Stimulated activated CD8-positive, alpha-beta memory T cell treated with anti-CD3 and anti-CD28 coated beads, Interleukin-7, amount 100 ng/mL, for 1 hour (primary cell): Measurements from ENCODE around the gene TYMS.
"Not testable (repeated sequence)": the region's sequence is repeated elsewhere in the genome, so short reads cannot be mapped to it uniquely, and the experiment has no call there.

ENCODE experiments used
- DNase-seq, 2 donors: peaks; one replicate each; pipeline ENCODE4 v3.0.0-alpha.2; 2020; ENCODE audit warnings: low read depth in 2 of 2

The TYMS gene

DNA sequence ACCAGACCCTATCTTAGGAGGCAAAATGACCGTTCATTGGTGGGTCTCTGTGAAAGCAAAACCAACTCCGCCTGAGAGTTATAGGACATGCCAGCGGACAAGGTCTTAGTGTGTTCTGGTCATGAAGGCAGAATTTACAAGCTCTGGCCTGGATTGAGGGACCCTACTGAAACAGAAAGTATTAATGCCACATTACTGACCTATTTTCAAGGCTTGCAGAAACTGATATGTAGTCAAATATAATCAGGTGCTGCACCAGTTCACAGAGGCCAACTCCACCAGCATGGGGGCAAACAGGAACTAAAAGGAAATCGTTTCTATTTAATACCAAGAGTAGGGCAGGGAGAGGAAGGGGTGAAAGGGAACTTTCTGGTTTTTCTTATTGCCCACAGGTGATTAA lies 19.7 kb downstream of the TYMS start:
- no peak for DNase-seq

DNA sequence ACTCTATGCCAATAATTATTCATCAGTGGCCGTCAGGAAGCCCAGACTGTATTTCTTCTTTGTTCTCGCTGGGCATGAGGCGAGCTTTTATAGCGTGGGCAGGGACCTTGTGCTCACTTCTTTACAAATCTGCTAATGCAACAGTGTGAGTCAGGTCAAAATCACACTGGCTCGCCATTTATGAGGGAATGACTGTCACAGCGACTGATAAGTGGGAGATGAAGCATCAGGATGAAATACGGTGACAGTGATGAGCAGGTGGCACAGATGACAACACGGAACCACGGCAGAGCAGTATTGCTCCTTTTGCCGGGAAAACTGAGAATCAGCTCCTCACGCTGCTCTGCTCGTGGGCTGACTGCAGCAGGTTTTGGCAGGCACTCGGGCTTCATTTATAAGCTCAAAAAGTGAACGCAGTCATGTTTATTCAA lies 20.5 kb downstream of the TYMS start:
- DNase-seq, result no peak

DNA sequence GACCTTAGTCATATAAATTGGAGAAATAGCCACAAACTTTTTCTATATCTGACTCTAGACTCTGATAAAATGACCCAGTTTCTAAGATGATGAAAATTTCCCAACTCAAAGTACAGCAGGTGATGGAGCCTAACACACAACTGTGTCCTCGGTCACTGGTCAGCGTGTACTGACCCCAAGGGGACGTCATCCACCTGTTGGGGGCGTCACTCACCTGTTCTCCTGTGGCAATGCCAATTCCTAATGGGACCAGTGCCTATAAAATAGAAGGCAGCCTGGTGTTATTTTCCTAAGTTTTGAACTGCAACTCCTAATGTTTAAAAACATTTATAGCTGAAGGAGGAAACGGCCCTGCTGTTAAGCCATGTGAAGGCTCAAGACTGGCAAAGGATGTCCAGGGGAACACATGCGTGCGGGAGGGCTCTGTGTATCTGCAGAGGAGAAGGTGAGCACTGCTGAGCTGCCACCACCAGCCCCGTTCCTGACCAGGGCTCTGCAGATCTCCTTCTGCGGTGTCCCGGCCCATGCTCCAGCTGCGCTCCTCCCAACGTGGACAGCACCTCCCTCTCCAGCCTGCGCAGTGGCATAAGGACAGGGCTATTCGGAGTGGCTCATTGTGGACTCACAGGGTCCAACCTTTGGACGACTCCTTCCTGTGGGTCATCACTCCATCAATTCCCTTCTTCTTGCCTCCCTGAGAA lies 21.2 kb downstream of the TYMS start:
- no peak for DNase-seq

DNA sequence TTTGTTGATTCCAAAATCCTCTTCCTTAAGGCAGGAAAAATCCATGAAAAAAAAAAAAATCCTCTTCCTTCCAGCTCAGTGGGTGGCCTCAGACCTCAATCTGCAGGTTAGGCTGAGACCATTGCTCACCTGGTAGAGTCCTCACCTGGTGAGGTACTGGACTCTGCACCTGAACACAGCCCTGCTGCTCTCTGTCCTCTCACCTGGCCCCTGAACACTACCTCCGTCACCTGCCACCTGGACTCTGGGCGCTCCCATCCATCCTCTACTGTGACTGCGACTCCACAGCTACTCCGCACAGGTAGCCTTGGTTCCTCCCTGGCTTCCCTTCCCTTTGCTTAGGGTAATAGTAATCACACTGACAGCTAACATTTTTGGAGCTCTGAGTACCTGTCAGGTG lies 22.1 kb downstream of the TYMS start:
- DNase-seq, result no peak

DNA sequence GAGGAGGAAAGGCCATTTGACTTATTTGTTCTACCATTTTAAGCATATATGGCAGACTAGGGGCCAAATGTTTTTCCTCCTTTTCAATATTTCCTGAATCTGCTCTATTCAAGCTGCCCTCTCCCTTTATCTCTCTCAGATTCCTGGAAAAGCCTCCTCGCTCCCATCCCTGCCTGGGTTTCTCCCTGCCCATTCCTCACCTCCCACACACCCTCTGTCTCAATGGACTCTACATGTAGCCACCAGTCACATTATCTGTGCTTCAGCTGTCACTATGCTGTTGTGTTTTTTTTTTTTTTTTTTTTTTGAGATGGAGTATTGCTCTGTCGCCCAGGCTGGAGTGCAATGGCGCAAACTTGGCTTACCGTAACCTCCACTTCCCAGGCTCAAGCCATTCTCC lies 22.9 kb downstream of the TYMS start:
- DNase-seq, result no peak

DNA sequence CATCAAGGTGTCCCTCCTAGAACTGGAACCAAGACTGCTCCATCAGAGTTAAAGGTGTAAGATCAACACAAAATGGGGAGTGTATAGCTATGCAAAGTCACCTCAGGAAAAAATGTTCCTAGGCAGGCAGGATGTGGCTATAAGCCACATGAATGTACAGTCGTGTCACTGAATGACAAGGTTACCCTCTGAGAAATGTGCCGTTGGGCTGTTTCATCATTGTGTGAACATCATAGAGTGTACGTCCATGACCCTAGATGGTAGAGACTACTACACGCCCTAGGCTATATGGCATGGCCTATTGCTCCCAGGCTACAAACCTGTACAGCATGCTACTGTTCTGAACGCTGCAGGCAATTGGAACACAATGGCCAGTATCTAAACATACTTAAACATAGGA lies 24.5 kb downstream of the TYMS start:
- DNase-seq, result no peak

DNA sequence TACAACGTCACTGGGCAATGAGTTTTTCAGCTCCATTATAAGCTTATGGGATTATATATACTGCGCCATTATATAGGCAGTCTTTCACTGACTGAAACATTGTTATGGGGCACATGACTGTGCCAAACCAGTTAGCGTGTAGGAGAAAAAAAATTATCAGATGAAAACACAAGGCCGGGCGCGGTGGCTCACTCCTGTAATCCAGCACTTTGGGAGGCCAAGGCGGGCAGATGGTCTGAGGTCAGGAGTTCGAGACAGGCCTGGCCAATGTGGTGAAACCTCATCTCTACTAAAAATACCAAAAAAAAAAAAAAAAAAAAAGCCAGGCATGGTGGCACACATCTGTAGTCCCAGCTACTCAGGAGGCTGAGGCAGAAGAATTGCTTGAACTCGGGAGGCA lies 25.0 kb downstream of the TYMS start:
- DNase-seq, result not testable (repeated sequence)

DNA sequence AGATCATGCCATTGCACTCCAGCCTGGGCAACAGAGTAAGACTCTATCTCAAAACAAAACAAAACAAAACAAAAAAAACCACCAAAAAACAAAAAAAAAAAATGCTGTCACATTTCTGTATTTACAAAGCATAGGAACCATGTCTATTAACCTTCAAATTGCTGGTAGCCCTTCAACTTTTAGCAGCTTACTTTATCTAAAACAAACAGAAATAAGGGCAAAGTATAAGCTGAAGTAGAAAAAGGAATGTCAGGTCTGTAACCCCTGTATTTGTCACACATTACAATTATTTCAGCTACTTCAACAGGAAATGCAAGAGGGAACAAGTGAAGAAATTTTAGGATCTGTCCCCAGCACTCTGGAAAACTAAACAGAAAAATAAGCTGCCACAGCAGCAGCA lies 25.4 kb downstream of the TYMS start:
- DNase-seq, result no peak

DNA sequence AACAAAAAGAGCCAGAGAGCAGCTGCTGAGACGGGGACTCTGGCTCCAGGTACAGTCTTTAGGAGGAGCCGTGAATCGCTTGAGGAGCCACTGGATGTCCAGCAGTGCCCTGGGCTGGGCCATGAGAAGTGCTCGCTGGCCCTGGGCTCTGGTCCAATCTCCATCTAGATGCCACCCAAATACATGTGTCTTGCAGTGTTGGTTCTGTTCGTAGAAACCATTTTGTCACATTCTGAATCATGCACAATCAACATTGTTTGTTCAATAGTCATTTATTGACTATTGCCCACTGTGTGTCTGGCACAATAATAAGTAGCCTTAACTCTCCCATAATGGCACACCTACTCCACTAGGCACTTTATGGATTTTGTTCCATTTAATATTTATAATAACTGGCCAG lies 26.1 kb downstream of the TYMS start:
- DNase-seq, result no peak

DNA sequence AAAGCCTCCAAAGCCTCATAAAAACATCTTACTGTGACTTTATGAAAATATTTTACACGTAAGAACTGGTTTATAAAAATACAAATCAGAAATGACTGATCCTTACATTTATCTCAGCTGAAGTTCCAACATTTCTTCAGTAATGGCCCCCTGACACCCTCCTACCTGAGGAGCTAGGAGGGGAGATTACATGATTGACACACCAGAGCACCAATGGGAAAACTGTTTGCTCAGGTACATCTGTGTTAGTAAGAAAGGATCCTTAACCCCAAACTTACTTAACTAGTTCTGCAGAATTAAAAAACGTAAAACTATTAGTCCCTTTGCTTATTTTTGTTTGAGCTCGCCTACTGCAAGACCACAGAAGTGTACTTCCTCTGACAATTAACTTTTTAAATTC lies 28.0 kb downstream of the TYMS start:
- no peak for DNase-seq

DNA sequence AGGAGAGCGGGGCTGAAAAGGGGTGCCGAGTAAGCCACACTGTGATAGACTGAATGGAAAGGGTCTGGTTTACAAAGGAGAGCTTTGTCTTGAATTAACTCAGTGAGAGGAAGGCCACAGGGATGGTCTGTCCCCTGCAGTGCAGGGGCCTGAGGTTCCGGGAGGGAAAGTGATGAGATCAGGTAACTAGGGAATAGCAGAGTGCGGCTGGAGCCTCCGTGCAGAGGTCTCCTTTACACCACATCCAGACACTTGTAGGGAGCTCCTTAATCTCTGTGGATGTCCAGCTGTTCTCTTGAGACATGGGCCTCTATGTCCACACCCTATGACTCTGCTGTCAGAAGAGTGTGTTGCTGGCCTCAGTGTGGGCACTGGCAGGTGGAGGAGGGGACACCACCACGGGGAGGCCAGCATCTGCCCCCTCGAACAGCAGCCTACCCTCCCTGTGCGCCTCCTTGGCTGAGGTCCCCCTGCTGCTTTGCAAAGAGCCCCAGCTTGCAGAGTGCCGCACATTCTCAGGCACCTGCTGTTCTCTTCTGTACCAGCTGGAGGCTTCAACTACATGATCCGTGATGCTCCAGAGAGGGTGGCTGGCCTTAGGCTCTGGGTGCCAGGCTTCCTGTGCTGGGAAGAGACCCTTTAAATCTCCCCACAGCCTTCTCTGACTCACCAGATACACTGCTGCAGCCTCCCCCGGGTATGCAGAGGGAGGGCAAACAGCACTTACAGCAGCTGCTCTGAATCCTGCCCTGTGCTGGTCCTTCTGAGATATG lies 29.1 kb downstream of the TYMS start:
- no peak for DNase-seq

DNA sequence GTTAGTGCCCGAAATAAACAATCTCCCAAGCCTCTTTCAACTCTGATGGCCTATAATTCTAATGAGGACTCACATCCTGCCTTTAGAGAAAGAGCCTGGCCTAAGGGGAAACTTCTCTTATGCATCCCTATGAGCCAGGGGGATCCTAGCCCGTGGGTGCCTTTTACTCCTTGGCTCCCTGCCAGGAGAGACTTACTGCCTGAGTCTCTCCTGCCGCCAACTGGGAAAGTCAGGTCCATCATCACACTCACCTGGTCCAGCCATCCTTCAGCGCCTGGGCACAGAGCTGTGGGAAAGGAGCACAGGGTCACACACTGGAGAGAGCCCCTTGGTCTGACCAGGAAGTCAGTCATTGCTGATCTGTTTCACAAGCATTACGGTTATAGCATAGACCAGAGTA lies 30.9 kb downstream of the TYMS start:
- no peak for DNase-seq

DNA sequence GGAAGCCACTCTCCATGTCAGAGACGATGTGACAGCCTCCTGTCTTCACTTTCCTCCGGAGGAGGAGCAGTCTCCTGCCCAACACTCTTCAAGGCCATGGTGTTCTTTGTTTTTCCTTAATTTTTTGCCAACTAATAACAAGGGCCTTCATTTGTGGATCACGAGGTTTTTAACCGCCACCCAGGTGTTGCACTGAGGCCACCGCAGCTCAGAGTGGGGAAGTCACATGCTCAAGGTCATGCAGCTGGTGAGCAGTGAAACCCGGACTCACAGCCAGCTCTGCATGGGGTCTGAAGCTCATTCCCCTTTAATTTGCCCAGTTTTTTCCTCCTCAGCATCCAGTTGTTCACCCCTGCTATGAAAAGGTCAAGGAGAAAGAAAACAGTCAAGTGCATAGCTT lies 35.4 kb downstream of the TYMS start:
- no peak for DNase-seq

DNA sequence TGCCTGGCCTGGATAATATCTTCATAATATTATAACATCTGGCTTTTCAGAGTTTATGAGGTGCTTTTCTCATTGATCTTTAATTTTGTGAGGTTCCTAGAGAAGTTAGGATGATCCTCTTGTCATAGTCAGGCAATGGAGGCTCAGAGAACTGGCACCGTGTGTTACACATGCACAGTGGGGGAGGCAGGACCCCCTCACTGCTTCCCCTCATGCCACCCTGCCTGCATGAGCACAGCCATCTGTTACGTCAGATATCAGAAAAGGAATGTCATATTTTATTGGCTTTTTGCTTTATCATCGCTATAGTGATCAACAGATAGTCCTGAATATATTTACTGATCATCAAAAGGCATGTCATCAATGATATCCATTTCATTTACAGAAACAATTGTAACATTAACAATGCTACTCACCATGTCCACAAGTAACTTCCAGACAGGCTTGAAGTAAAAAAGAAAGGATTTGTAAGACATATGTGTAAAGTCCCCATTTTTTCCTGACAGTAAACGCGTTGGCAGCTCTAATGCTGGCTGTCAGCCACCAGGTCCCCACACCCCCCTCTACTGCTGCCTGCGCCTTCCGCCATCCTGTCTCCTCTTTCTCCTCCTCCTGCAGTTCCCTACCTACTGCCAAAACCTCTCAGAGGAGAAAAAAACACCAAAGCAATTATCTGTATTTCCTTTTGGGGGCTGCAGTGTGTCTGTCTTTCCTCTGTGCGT lies 36.2 kb downstream of the TYMS start:
- no peak for DNase-seq

DNA sequence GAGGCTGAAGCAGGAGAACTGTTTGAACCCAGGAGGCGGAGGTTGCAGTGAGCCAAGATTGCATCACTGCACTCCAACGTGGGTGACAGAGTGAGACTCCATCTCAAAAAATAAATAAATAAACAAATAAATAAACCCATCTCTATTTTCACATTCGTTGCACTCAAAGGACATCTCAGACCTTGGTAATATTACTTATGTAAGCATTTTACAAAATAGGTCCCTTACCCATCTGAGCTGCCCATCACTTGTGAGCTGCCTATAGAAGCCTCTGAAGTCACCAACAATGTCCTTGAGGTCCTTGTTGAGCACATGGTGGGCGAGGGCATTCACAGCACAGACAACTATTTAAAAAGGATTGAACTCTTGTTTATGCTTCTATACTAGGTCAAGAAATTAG lies 39.6 kb downstream of the TYMS start:
- no peak for DNase-seq

DNA sequence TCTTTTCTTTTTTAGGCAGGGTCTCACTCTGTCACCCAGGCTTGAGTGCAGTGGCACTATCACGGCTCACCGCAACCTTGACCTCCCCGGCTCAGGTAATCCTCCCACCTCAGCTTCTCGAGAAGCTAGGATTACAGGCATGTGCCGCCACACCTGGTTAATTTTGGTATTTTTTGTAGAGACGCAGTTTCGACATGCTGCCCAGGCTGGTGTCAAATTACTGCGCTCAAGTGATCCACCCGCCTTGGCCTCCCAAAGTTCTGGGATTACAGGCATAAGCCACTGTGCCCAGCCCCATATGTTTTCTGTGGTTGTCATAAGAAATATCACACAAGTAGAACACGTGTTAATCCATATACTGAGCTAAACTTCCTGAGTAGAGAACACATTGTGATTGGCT lies 40.3 kb downstream of the TYMS start:
- DNase-seq, result no peak

DNA sequence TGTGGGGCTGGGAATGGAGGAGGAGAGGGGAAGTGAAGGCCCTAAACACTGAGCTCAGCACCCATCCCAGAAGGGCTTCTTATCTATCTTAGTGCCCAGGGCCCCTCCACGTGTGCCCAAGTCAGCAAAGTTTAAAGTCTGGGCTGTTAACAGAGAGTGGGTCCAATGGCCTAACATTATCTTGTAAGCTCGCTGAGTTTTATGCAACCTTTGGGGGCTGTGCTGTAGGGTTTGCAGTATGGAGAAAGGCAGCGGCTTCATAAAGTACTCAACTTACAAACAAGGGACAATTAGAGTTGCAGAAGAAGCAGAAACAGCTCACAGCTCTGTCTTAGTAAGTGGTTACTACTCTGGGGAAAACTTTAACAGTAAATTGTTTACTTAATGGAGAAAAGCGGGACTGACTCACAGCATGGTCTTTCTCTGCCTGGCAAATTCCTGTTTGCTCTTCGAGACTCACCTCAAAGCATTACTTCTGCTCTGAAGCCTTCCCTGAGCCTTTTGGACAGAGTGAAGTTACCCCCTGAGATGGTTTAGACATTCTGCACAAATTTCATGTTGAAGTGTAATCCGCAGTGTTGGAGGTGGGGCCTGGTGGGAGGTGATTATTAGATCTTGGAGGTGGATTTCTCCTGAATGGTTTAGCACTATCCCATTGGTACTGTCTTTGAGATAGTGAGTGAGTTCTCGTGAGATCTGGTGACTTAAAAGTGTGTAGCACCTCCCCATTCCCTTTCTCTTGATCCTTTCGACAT lies 45.9 kb downstream of the TYMS start:
- DNase-seq, result no peak

DNA sequence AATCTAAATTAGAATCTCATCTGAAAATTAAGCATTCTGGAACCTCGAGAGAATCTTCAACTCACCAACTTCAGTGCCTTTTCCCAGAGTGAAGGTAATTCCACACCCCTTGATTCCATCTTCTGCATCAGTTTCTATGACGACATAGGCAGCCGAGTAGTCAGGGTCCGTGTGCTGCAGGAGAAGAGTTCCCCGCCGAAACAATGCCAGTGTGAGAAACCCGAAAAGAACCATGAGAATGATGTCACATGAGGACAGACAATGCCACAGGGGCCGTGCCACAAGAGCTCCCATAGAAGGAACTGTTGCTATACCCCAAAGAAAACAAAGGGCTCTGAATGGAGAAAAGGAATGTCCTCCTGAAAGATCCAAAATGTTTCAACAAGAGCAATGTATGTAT lies 49.0 kb downstream of the TYMS start:
- DNase-seq, result no peak

DNA sequence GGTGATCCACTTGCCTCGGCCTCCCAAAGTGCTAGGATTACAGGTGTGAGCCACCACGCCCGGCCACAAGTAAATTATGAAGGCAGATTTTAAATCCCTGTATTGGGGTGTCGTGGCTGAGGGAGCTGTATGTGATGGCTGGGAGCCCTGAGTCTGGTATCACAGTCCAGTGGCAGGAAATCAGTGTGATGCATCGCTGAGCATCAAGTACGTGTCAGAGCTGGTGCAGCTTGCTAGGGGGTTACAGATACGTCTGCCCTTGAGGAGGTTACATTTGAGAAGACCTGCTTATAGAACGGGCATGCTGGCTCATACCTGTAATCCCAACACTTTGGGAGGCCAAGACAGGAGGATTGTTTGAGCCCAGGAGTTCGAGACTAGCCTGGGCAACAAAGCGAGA lies 50.6 kb downstream of the TYMS start:
- no peak for DNase-seq

DNA sequence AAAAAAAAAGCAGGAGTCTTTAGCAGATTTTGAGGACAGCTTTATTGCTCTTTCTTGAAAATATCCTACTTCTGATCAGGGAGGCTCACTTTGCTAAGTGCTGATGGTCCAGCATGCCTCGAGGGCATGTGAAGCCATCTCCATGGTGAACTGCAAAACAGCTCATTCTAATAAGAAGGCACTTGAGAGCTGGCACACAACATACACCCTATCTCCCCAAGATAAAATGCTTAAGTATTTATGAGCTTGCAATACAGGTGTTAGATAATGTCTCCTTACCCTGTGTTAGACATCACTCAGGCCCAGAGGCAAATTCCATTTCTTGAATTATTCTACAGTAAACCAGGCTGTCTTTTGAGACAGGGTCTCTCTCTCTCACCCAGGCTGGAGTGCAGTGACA lies 52.3 kb downstream of the TYMS start:
- no peak for DNase-seq

DNA sequence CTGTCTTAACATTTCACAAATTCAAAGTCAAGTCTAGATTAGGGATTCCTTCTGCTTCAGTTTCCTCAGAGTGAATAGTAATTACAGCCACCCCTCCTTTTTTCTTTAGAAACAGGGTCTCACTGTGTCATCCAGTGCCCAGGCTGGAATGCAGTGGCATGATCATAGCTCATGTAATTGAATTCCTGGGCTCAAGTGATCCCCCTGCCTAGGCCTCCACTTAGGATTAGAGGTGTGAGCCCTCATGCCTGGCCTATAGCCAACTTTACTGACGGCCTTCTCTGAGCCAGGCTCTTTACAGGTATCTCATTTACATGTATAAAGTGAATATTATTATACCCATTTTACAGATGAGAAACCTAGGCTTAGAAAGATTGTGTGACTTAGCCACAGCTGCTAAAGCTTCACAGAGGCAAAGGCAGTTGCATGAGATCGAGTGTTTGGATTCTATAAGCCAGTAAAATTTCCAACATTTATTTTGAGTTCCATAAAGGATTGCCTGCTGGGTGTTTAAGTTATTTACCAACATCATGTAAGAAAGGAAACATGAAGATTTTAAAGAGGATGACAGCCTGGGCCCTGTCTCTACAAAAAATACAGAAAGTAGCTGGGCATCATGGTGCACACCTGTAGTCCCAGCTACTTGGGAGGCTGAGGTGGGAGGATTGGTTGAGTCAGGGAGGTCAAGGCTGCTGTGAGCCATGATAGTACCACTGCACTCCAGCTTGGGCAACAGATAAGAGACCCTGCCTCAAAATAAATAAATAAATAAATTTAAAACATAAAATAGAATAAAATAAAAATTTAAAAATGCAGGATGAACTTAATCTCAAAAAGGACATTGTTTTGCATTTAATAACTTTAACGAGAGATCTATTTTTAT lies 53.2 kb downstream of the TYMS start:
- no peak for DNase-seq
